Thyroid gland (tissue), 4 donors: Measurements from ENCODE around the gene TNS4.

Experiments used
- POLR2A ChIP-seq, 2 donors: fragments of 450-650 bp; IDR thresholded peaks; one replicate each; pipeline ENCODE4 v1.6.1; 2017; ENCODE audit warnings: antibody characterized with exemption in 2 of 2, mild to moderate bottlenecking in 2 of 2, moderate library complexity in 1 of 2
- TF ChIP-seq, protein P1 (sequence below), 6 experiments: fragments of 200-600 bp in 3 of 6; fragments of 450-650 bp in 3 of 6; sonication (generic) in 3 of 6; IDR thresholded peaks; one replicate each; pipeline ENCODE4 v1.5.1; 2016 to 2019; ENCODE audit warnings: antibody characterized with exemption in 6 of 6, mild to moderate bottlenecking in 2 of 6, inconsistent platforms in 1 of 6, moderate library complexity in 1 of 6

DNA sequence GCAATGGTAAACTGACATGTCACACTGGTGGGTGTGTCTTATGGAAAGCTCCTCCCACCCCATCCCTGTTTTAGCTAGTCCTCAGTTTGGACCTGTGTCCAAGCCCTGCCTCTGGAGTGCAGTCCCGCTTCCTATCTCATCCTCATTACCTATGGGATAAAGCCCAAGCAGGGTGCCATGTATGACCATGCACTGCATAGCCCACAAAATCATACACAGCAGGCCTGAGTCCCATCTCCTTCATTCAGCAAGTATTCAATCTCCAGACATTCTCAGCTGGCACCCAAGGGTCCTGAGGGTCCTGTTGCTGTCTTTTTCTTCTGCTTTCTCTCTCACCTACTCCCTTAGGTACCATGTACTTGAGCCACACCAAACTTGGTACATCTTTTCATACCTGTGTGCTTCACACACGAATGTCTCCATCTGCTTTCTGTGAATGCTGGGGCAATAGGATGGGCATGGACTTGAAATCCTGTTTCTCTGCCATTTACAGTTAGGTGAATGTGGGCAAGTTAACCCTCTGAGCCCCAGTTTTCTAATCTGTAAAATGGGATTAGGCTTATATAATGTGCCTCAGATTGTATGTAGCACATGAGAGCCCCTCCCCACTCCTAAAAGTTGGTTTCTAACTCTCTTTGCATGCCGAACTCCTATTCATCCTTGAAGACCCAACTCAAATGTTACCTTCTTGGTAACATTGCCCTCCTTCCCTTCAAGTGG, 28.5 kb downstream of the TNS4 start:
- TF ChIP-seq, protein P1, sequence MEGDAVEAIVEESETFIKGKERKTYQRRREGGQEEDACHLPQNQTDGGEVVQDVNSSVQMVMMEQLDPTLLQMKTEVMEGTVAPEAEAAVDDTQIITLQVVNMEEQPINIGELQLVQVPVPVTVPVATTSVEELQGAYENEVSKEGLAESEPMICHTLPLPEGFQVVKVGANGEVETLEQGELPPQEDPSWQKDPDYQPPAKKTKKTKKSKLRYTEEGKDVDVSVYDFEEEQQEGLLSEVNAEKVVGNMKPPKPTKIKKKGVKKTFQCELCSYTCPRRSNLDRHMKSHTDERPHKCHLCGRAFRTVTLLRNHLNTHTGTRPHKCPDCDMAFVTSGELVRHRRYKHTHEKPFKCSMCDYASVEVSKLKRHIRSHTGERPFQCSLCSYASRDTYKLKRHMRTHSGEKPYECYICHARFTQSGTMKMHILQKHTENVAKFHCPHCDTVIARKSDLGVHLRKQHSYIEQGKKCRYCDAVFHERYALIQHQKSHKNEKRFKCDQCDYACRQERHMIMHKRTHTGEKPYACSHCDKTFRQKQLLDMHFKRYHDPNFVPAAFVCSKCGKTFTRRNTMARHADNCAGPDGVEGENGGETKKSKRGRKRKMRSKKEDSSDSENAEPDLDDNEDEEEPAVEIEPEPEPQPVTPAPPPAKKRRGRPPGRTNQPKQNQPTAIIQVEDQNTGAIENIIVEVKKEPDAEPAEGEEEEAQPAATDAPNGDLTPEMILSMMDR (IDR thresholded peaks at IDR 0.05), result no peak
- no peak for TF ChIP-seq POLR2A (IDR thresholded peaks at IDR 0.05)
